DOHH2 (cell line): ENCODE results near the gene NES.
A peak's percentile ranks its signal among the peaks of the same experiment; 100 is the strongest.

Experiments used
- H3F3A ChIP-seq: fragments of 200-600 bp; sonication (generic), shearing (Covaris generic); 2 replicates; pipeline ENCODE4 v1.6.0; 2016; ENCODE audit warnings: antibody characterized with exemption, mild to moderate bottlenecking; ENCODE audit not compliant: control insufficient read depth, insufficient read depth
- H3K27ac ChIP-seq: fragments of 200-600 bp; sonication (generic); 2 replicates; pipeline ENCODE4 v1.5.1; 2014; ENCODE audit warnings: low read depth, mild to moderate bottlenecking, low read length, moderate library complexity
- H3K27me3 ChIP-seq: fragments of 200-600 bp; sonication (generic); 2 replicates; pipeline ENCODE4 v1.6.1; 2014; ENCODE audit warnings: mild to moderate bottlenecking, low read length, mixed read lengths; ENCODE audit not compliant: control insufficient read depth
- H3K36me3 ChIP-seq: fragments of 200-600 bp; sonication (generic); 2 replicates; pipeline ENCODE4 v1.6.1; 2014; ENCODE audit warnings: mild to moderate bottlenecking, low read length, moderate library complexity, mixed read lengths; ENCODE audit not compliant: control insufficient read depth
- H3K4me1 ChIP-seq: fragments of 200-600 bp; sonication (generic); 2 replicates; pipeline ENCODE4 v1.6.1; 2014; ENCODE audit warnings: mild to moderate bottlenecking, low read length, mixed read lengths; ENCODE audit not compliant: control insufficient read depth
- H3K4me2 ChIP-seq: fragments of 200-600 bp; sonication (generic); 2 replicates; pipeline ENCODE4 v1.6.0; 2014; ENCODE audit warnings: mild to moderate bottlenecking, low read length, moderate library complexity
- H3K4me3 ChIP-seq: fragments of 200-600 bp; sonication (generic); 2 replicates; pipeline ENCODE4 v1.5.1; 2014; ENCODE audit warnings: mild to moderate bottlenecking, low read length, mixed read lengths
- H3K79me2 ChIP-seq: fragments of 200-600 bp; sonication (generic); 2 replicates; pipeline ENCODE4 v1.6.1; 2014; ENCODE audit warnings: mild to moderate bottlenecking, low read length, mixed read lengths; ENCODE audit not compliant: control insufficient read depth
- H3K9me2 ChIP-seq: fragments of 200-600 bp; sonication (generic); replicated peaks from 2 replicates; pipeline ENCODE4 v1.6.1; 2014; ENCODE audit warnings: mild to moderate bottlenecking, low read length, mixed read lengths; ENCODE audit not compliant: control insufficient read depth
- H3K9me3 ChIP-seq: fragments of 200-600 bp; sonication (generic); 2 replicates; pipeline ENCODE4 v1.6.1; 2014; ENCODE audit warnings: antibody characterized with exemption, low read length, mixed read lengths; ENCODE audit not compliant: control insufficient read depth, insufficient read depth
- H4K20me1 ChIP-seq: fragments of 200-600 bp; sonication (generic); 2 replicates; pipeline ENCODE4 v1.6.0; 2014; ENCODE audit warnings: low read depth, mild to moderate bottlenecking, antibody characterized with exemption, low read length, moderate library complexity; ENCODE audit not compliant: control insufficient read depth, insufficient read depth
- EZH2phosphoT487 ChIP-seq: fragments of 200-600 bp; sonication (generic); IDR thresholded peaks from 2 replicates; pipeline ENCODE4 v1.6.1; 2017; ENCODE audit warnings: borderline replicate concordance, mild to moderate bottlenecking, antibody characterized with exemption, low read length, moderate library complexity, mixed read lengths
- TF ChIP-seq, protein P1 (sequence below): fragments of 200-600 bp; sonication (generic); IDR thresholded peaks from one replicate; pipeline ENCODE4 v1.5.1; 2014; ENCODE audit warnings: antibody characterized with exemption, mild to moderate bottlenecking, low read depth, low read length; ENCODE audit not compliant: poor library complexity, severe bottlenecking

NES gene

DNA sequence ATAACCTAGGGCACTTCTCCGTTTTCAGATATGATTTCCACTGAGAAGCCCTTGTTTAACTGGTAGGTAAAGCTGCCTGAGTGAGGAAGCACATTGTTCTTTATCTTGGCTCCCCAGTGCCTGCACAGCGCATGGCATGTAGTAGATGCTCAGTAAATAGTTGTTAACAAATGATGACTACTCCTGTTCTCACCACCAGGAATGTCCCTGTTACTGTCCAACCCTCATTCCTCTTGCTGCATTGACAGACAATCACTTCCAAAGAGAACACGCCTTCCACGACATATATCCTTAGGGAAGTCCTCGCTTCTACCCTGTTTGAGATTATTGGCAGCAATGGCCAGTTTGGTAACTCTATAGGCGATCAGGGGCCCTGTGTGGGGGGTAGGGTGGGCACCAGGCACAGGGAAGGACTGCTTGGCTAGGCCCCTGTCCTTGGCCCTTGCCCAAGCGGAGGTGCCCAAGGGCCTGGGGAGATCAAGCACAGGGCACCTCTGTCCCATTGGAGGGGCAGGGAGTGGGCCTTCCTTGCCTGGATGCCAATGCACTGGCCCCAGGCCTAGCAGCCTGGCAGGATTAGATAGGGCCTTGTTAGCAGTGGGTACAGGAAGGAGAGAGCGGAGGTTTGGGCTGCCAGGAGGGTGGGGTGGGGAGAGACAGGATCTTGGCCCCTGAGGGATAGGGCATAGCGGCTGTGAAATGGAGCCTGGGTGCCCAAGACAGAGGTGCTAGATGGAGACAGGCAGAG lies 10.2 kb downstream of the NES start:
- Histone ChIP-seq H3K79me2 (no peaks in the 10 kb centered on the region), H4K20me1 (0 out of 2 replicates have a peak, but pooled peaks cover 3% of the 10 kb centered on the region), H3K4me2 (no peak overlapping the region), H3F3A (peaks cover 6% of the 10 kb centered on the region), H3K9me2 (no peaks in the 10 kb centered on the region), H3K27ac (no peak overlapping the region), H3K36me3 (no peaks in the 10 kb centered on the region), H3K4me1 (peaks cover 37% of the 10 kb centered on the region), H3K9me3 (no peaks in the 10 kb centered on the region), H3K4me3 (no peak overlapping the region), H3K27me3 (peaks cover 55% of the 10 kb centered on the region)
- TF ChIP-seq, protein P1, sequence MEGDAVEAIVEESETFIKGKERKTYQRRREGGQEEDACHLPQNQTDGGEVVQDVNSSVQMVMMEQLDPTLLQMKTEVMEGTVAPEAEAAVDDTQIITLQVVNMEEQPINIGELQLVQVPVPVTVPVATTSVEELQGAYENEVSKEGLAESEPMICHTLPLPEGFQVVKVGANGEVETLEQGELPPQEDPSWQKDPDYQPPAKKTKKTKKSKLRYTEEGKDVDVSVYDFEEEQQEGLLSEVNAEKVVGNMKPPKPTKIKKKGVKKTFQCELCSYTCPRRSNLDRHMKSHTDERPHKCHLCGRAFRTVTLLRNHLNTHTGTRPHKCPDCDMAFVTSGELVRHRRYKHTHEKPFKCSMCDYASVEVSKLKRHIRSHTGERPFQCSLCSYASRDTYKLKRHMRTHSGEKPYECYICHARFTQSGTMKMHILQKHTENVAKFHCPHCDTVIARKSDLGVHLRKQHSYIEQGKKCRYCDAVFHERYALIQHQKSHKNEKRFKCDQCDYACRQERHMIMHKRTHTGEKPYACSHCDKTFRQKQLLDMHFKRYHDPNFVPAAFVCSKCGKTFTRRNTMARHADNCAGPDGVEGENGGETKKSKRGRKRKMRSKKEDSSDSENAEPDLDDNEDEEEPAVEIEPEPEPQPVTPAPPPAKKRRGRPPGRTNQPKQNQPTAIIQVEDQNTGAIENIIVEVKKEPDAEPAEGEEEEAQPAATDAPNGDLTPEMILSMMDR = no peak

GRCh38 chr1:156665539-156665938 lies 11.7 kb downstream of the NES start:
- H3K4me3 ChIP-seq = no peak overlapping the region
- H3K36me3 ChIP-seq = no peaks in the 10 kb centered on the region
- 0 out of 2 replicates have a peak, but pooled peaks cover 3% of the 10 kb centered on the region for H4K20me1 ChIP-seq
- H3K9me2 ChIP-seq = no peaks in the 10 kb centered on the region
- H3K9me3 ChIP-seq = no peaks in the 10 kb centered on the region
- no peak overlapping the region for H3K27ac ChIP-seq
- TF ChIP-seq EZH2phosphoT487 = no peak
- H3K79me2 ChIP-seq = no peaks in the 10 kb centered on the region
- H3K27me3 ChIP-seq = peaks cover 42% of the 10 kb centered on the region
- H3K4me1 ChIP-seq = peaks cover 52% of the 10 kb centered on the region
- H3F3A ChIP-seq = peaks cover 4% of the 10 kb centered on the region
- no peak overlapping the region for H3K4me2 ChIP-seq

GRCh38 chr1:156664767-156665411 lies 12.3 kb downstream of the NES start:
- TF ChIP-seq, protein P1 = no peak
- no peak for TF ChIP-seq EZH2phosphoT487
- Histone ChIP-seq H3K9me2 (no peaks in the 10 kb centered on the region), H3K27ac (no peak overlapping the region), H3K79me2 (no peaks in the 10 kb centered on the region), H3K27me3 (peaks cover 36% of the 10 kb centered on the region), H3K36me3 (no peaks in the 10 kb centered on the region), H3K4me2 (peak overlapping the region; percentile 60), H3K4me3 (peak overlapping the region; percentile 45), H3K9me3 (no peaks in the 10 kb centered on the region), H4K20me1 (0 out of 2 replicates have a peak, but pooled peaks cover 3% of the 10 kb centered on the region), H3F3A (peaks cover 4% of the 10 kb centered on the region), H3K4me1 (peaks cover 57% of the 10 kb centered on the region)
